GM19025 (cell line): ENCODE measurements around the gene AMPD3.

ENCODE experiments used
- ATAC-seq: cut with Tn5 transposase; IDR thresholded peaks from one replicate; pipeline ENCODE4 v1.9.1; 2021; ENCODE audit warnings: mild to moderate bottlenecking, low read depth, moderate library complexity; ENCODE audit not compliant: unreplicated experiment

Gene AMPD3

DNA sequence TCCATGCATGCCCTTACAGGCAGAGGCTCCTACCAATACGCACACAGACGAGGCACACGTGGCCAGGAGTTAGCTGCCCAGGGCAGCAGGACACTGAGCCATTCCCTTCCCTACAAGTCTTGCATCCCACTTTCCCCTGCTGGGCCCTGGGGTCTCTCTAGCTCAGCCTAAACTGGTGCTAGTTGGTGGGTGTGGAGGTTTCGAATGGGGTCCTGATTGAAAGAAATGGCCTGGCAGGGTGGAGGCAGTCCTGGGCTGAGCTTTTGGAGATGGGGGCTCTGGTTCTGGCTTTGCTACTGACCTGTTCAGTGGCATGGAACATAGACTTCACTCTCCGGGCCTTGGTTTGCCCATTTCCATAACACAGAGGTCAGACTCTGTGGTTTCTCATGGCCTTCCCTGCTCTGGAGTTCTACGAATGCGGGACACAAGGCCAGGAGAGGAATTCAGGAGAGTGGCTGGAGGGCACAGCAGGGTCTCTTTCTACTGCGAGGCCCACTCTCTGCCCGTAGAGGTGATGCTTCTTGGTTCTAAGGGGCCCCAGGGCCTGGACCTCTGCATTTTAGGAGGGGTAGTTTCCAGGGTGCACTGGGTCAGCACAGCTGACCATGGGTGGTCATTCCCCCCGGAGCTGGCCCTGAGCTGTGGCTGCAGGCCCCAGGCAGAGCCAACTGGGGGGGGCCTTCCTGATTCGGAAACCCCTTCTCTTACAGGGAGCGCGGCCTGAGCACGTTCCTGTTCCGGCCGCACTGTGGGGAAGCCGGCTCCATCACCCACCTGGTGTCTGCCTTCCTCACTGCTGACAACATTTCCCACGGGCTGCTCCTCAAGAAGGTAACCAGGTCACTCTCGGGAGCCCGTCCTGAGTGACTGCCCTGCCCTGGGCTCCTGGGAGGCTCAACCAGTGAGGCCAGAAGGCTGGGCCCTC, 46.0 kb downstream of the AMPD3 start:
- ATAC-seq, result no peak

DNA sequence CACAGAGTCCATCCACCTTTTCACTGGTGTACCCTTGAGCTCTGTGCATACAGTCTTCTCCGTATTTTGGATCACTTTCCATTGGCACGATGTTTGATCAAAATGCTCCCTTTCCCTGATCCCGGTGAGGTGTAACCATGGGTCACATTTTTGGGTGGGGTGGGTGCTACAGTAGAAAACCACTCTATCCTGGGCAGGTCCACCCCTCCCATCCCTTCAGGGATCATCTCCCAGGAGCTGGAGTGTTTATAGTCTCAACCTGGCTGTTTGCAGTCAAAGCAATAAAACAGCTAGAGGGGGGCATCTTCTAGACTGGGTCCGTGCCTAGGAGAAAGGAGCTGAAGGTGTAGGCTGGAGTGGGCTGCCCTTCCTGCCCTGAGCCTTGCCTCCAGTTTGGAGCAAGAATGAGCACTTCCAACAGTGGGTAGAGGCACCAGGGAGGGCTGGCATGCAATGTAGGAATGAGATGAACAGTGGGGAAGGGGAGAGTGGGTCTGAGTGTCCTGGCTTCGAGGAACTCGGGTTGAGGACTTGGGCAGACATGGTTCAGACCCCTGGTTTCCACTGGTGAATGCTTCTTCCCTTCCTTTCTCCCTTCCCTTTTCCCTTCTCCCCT, 47.1 kb downstream of the AMPD3 start:
- no peak for ATAC-seq

DNA sequence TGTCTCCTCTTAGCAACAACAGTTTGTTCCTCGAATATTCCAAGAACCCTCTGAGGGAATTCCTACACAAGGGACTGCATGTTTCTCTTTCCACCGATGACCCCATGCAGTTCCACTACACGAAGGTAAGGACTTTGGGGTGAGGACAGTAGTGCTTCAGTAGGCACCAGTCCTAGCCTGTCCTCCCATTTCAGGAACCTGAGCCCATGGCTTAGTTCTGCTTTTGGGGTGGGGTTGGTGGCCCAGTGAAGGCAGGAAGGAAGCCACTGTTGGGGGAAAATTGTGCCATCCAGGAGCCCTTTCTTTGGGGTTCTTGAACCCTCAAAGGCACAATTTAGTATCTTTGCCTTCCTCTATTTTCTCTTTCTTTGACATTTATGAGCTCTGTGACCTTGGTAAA, 47.7 kb downstream of the AMPD3 start:
- no peak for ATAC-seq

DNA sequence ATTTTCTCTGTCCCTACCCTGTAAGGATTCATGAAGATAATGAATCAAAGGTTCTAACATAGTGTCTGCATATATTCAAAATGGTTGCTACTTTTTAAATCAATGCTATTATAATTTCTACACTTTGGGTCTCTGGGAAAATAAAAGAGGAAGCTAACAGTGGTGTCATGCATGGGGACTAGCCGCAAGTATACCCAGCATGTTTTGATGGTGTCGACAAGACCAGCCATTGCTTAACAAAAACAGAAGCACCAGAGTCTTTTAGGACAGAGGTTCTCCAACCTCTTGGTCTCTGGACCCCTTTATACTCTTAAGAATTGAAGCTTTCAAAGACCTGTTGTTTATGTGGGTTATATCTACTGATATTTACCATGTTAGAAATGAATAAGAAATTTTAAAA, 48.2 kb downstream of the AMPD3 start:
- no peak for ATAC-seq

DNA sequence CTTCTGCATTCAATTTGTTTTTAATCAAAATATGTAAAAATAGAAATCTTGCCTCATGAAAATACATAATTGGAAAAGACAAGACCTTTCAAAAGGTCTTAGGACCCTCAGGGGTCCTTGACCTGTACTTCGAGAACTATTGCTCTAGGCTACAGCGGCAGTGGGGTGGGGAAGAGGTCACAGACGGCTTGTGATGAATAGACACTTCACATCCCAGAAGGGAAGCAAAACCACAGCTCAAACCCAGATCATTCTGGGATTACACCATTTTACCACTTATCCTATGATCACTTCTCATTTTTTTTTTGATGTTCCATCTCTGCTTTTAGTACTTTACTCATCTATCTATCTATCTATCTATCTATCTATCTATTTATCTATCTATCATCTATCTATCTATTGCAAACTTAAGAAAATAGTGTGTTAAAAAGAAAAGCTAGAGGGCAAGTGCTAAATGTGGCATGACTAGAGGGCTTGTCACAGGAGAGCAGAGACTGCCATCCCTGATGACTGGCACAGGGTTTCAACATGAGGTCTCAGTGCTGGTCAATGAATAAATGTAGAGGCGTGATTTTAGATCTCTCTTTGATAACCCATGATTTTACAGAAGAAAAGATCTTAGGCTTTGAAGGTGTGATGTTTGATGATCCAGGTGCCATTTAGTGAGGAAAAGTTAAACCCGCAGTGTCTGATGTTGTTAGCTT, 48.9 kb downstream of the AMPD3 start:
- ATAC-seq, result no peak

DNA sequence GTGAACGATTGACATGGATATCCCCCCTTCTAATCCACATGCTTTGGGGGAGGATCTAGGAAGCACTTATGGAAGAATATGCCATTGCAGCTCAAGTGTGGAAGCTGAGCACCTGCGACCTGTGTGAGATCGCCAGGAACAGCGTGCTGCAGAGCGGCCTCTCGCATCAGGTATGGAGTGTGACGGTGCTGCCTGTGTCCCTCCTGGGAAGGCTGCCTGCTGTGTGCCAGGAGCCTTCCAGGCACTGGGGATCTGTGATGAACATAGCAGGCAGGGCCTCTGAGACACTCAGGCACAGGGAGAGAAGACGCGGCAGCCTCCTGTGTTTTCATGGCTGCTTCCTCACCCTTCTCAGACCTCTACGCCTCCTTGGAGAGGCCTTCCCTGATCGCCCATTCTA, 49.4 kb downstream of the AMPD3 start:
- ATAC-seq, result no peak

DNA sequence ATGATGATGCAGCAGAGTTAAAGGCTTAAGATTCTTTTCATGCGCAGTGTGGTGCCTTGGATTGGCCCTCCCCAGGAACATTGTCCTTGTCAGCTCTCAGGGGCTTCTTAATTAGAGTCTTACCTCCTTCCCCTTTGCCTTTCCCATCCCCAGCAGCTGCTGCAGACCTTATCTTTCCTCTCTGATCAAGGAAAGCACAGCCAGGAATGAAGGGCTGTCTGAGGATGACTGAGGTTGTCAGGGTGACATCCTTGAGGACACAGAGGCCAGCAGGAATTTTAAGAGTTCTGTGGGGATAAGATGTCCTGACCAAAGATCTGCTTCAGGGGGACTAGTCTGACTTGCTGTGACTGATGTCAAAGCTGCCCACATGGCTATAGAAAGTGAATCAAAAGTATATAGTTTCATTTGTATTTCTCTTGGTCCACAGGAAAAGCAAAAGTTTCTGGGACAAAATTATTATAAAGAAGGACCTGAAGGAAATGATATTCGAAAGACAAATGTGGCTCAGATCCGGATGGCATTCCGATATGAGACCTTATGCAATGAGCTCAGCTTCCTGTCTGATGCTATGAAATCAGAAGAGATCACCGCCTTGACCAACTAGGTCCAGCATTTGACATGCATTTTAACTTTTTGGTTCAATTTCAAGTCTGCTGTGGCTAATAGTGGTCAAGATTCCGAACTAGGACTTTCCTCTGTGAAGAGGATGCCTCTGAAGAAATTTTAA, 50.4 kb downstream of the AMPD3 start:
- no peak for ATAC-seq

DNA sequence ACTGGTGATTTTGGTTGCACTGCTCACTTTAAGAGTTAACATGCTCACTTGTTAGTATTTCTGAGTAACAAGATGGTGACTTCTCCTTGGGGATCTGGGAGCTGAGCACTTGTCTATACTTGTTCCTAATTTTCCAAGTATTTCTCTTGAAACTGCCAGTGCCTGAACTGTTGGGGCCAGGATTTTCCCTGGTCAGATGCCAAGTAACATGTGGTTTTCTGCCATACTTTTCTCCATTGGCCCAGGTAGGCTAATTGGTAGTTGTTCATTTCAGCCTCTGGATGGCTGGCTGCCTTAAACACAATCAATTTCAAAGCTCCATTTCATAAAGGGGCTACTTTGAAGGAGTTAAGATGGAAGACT, 50.9 kb downstream of the AMPD3 start:
- no peak for ATAC-seq

DNA sequence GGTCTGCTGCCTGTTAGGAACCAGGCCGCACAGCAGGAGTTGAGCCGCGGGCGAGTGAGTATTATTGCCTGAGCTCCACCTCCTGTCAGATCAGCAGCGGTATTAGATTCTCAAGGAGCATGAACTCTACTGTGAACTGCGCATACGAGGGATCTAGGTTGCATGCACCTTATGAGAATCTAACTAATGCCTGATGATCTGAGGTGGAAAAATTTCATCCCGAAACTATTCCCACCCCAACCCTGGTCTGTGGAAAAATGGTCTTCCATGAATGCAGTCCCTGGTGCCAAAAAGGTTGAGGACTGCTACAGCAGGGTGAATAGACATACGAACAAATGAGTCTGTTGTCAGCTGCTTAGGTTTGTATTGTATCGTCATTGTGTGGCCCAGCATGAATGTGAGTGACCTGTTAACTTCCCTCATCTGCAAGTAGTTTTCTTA, 56.1 kb downstream of the AMPD3 start:
- ATAC-seq, result no peak

DNA sequence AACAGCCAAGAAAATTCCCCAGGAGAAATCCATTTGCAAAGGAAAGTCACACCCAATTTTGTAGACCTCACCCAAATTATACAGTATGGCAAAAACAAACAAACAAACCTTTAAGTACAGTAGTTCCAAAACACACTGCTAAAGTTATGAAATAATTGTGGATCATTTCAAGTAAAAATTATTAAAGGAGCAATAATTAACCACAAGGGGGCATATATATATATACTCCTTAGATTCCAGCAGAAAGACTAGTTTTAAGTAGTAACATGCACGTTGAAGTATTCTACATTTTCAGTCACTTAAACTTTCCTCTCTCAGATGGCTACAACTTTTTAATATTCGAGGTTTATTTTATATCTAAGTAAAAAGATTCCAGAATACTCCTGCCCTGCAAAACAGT, 59.1 kb downstream of the AMPD3 start:
- no peak for ATAC-seq

DNA sequence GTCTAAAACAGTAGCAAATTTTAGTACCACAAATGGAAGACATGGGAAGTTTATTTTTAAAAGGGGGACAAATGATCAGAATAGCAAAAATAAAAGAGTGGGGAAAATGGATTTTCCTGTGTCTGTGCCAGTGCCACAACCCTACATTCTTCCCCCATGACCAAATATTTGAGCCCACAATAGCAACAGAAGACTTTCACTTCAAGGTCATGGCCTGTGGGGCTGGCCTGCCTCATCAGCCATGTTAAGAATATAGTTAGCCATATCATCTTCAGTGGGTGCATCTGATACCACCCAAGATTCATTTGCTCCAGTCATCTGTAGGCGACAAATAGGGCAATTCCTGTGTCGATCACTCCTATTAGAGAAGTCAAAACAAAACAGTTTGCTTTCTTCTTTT, 59.6 kb downstream of the AMPD3 start:
- ATAC-seq, result no peak

DNA sequence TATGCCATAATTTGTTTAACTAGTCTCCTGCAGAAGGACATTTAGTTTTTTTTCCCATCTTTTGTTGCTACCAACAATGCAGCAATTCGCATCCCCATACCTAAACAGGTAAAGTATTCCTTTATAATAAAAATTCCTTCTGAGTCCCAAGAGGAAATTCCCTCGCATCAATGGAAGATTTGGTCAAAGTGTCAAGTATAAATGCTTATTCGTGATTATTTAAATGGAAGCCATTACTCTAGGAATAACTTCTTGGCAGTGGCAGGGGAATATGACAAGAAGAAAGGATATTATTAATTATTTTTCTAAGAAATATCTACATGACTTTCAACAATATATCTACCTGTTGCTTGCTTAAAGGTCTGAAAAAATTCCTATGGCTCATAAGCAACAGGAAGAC, 60.4 kb downstream of the AMPD3 start:
- ATAC-seq, result no peak

DNA sequence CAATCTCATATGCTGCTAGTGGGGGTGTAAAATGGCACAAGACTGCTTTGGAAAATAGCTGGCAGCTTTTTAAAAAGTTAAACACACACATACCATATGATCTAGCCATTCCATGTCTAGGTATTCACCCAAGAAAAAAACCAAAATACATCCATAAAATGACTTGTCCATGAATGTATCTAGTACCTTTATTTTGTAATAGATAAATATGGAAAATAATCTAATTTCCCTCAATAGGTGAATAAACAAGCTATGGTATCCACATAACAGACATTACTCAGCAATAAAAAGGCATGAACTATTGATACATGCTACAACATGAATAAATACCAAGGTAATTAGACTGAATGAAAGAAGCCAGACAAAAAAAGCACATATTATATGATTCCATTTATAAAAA, 63.1 kb downstream of the AMPD3 start:
- ATAC-seq, result no peak

DNA sequence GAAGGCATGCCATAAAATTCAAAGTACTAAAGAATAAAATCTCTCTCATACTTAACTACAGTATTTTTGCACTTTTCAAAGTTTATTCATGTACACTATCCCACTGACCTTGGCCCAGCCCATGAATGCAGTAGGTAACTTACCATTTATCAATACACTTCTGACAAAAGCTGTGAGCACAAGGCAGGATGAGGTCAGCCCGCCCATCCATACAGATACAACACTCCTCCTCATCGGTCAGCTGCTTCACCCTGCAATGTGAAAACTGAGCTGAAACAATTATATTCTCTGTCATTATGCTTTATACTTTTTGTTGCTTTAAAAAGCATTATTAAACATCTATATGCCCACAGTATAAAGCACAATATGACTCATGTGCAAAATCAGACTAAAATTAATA, 63.8 kb downstream of the AMPD3 start:
- ATAC-seq, result no peak

DNA sequence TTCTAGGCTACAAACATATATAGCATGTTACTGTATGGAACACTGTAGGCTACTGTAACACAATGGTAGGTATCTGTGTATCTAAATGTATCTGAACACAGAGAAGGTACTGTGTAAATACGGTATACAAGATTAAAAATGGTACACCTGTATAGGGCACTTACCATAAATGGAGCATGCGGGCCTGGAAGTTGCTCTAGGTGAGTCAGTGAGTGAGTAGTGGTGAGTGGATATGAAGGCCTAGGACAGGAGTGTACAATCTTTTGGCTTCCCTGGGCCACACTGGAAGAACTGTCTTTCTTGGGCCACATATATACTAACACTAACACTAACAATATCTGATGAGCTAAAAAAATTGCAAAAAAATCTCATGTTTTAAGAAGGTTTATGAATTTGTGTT, 64.6 kb downstream of the AMPD3 start:
- no peak for ATAC-seq

DNA sequence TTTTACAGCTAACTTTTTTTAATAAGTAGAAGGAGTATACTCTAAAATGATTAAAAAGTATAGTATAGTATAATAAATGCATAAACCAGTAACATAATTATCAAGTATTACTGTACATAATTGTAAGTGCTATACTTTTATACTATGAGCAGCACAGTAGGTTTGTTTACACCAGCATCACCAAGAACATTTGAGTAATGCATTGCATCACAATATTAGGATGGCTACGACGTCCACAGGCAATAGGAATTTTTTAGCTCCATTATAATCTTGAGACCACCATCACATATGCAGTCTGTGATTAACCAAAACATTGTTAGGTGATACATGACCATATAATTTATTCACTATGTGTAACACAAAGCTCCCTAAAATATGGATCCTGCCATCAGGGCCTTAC, 65.5 kb downstream of the AMPD3 start:
- ATAC-seq, result no peak

DNA sequence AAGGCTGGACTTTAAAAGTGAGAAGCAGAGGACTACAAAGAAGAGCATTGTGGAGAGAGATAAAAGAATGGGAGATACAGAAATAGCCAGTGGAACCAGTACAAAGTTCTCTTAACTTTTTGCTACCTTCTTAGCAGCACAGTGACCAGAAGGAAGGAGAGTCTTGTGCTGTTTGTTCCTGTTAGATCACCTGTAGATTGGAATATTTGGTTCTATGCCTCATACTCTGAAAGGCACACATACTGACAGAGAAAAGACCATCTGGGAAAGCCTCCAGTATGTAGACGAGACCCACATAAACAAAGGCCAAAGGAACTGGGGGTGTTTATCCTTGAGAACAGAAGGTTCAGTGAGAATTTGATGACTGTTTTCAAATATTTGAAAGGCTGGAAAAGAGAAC, 67.2 kb downstream of the AMPD3 start:
- ATAC-seq, result no peak

DNA sequence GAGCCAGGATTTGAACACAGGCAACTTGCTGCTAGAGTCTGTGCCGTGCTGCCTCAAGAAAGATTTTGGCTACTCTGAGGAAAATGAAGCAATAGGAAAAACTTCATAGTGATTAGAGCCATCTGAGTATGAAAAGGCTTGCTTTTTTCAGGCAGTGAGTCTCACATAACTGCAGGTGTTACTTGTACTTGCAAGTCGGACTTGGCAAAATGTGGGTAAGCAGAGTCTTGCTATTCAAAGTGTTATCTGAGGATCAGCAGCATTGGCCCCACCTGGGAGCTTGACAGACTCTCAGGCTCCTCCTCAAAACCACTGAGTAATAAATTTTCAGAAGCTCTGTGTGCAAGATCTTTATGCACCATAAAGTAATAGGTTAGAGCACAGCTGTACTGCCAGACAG, 67.9 kb downstream of the AMPD3 start:
- no peak for ATAC-seq

DNA sequence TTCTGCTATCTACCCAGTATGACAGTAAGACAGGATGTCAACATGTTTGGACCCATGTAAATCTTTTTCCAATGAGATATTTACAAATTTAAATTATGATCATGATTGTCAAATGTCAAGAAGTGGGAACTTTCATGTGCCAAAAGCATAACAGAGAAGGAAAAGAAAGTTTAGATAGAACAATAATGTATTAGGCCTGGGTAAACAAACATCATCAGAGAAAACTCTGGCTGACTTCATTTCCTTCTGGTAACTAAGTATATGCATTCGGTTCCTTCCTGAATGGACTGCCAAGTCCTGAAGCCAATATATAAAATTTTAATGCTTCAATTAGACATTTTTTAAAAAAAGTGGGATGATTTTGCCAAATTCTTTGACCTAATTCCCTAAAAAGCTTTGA, 69.4 kb downstream of the AMPD3 start:
- no peak for ATAC-seq

DNA sequence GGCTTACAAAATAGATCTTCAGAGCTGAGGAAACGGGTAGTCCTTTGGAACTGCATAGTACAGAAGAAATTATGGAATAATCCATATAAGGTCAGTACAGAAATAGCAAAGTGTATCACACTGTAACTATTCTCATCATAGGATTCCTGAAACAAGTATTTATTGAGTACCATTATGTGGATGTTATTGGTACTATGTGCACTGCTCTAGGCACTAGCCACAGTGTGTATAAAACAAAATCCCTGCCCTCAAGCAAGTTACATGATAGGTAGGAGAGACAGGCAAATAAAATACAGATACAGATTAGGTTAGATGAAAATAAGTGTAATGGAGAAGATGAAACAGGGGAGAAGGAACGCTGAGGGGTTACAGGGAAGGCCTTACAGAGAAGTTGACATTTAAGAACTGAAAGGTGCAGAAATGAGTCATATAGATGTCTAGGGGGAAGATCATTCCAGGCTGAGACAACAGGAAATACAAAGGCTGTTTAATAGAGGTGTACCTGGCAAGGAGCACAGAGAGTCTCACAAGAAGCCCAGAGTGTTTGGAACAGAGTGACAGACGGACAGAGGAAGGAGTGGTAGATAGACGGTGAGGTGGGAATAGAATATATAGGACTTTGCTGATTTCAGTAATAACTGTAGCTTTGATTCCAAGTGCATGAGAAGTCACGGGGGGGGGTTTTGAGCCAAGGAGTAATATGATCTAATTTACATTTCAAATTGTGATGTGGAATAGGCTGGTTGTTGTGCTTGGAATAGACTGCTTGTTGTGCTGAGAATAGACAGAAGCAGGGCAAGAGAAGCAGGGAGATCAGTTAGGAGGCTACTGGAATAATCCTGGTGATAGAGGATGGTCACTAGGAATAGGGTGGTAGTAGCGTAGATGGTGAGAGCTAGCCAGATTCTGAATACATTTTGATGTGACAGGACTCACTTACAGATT, 72.2 kb downstream of the AMPD3 start:
- no peak for ATAC-seq
